HG03066 (cell line): ENCODE measurements around the gene RASL11B.

ENCODE experiments used
- ATAC-seq: cut with Tn5 transposase; IDR thresholded peaks from one replicate; pipeline ENCODE4 v1.9.1; 2021; ENCODE audit warnings: low read depth; ENCODE audit not compliant: unreplicated experiment

RASL11B gene

DNA sequence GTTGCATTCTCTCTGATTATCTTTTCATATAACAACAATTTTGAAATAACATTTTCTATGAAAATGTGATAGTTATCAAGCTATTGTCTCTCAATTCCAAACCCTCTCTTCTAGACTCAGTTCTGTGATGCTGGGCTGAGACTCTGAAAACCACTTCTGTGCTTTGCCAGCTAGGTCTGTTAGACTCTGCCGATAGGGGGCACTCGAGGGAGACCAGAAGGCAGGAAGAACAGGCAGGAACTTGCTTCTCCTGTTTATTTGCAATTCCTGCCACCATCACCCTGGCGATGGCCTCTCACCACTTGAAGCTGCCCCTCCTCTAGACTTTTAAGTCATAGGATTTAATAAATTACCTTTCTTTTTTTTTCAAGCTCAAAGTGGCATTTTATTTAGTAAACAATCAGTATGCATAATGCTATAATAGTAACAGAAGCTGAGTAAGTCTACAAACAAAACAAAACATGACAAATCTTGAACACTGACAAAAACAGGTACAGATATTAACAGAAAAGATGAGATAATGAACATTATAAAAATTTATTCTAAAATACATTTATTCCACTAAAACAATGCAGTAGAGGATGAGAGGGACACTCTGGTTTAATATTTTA is 49.7 kb downstream of the RASL11B start:
- ATAC-seq: peak; percentile 93

DNA sequence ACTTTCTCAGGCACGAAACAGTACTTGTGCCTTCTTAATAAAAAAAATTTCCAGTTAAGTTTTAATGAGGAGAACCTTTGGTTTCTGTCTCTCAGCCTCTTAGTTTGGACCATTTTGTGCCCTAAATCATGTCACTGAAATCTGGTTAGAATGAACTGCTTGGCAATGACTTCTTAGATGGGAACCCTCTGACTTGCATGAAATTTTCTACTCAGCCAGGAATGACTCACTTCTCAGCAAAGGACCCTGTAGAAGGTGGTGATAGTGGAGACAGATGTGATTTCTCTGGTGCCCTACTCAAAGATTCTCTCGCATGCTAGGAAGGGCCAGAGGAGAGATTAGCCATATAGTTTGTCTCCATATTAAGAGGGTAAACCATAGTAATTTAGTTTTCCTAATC is 50.5 kb downstream of the RASL11B start:
- no peak for ATAC-seq

DNA sequence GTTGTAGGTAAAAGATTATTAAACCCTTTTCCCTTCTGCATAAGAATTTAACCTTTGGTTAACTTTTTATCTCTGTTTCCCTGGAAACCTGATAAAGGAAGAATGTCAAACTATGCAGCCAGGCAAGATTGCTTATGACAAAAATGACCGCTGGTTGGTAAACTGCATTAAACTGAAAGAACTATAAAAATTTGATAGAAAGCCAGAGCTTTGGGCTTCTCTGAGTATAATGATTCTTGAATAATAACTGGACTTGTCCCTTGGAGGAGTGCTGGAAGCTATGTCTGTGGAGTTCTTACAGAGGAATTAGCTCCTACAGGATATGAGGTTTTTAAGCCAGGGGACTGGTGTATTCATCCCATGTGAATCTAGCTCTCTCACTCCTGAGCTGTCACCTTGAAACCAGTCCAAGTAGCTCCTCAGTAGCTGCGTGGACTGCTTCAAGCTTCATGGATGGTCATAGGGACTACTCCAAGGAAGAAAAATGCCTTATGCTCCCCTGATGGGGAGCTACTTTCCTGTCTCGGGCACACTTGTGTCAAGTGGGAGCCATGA is 52.0 kb downstream of the RASL11B start:
- no peak for ATAC-seq

DNA sequence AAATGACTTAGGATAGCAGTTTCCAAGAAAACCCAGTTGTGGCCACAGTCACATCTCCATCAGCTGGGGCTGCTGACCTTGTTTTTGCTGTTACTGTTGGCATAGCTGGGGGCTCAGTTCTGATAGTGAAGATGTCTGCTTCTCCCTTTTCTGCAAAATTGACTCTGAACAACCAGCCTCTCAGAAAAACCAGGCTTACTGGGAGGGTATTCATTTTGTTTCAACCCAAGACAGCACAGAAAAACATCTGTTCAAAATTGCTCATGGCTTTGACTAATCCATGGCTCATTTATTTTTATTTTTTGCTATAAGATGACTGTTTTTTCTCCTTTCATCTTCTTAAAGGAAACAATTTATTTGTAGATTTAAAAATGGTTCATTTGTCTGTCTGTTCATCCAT is 53.1 kb downstream of the RASL11B start:
- ATAC-seq: no peak

DNA sequence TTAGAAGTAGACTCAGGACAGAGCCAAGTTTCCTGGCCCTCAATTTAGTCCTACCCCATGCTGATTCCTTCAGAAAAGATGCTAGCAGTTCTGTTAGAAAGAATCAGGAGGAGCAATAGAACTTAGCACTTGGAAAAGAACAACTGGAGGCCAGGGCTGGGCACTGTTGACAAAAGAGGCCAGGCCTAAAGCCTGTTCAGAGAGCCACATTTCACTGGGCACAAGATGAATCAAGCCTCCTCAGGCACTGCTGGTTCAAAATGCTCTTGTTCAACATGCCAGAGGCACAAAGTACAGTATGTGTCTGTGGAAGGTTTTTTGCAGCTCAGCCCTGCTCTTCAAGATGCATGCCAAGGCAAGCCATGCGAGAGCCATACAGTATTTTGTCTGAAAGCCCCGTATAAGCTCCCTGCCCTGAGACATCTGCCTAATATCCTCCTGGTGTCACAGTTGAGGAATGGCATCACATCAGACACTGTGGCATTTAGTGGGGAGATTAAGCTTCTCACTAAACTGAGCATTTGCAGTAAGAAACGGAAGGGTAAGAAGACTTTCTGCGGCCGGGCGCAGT is 53.7 kb downstream of the RASL11B start:
- ATAC-seq: no peak
